Pericardium fibroblast (primary cell): ENCODE measurements around the gene GTPBP2. TPM values are rescaled to one million over a fixed set of nuclear protein-coding genes. Genes with fewer than 3 reads are reported as not detected.

Experiments used
- total RNA-seq: library from RNA; depleted of rRNA; stranded (reverse); fragments of >200 nt; gene quantifications from 2 replicates; pipeline ENCODE4 v1.2.3, GENCODE V29; 2015

GTPBP2 gene, protein sequence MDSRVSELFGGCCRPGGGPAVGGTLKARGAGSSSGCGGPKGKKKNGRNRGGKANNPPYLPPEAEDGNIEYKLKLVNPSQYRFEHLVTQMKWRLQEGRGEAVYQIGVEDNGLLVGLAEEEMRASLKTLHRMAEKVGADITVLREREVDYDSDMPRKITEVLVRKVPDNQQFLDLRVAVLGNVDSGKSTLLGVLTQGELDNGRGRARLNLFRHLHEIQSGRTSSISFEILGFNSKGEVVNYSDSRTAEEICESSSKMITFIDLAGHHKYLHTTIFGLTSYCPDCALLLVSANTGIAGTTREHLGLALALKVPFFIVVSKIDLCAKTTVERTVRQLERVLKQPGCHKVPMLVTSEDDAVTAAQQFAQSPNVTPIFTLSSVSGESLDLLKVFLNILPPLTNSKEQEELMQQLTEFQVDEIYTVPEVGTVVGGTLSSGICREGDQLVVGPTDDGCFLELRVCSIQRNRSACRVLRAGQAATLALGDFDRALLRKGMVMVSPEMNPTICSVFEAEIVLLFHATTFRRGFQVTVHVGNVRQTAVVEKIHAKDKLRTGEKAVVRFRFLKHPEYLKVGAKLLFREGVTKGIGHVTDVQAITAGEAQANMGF
- 35.7 and 53.8 TPM in 2 replicates for total RNA-seq

DNA sequence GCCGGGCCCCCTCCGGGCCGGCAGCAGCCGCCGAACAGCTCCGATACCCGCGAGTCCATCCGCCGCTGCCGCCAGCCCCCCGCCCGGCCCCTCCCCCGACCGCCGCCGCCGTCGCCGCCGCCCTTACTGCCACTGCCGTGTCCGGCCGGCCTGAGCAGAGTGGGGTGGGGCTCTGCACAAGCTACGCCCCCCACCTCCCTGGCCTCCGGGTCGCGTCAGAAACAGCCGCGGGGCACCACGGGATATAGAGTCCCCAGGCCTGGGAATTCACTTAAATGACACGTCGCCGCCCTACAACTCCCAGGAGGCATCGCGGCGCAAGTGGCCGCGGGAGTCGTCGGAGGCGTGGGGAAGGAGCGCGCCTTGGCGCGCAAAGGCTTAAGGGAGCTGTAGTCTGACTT is at the start of gene GTPBP2:
GTPBP2 (minus strand) TSS at position 161 of the 401 bp plus-strand sequence; CDS start at position 59, 102 bp downstream.

DNA sequence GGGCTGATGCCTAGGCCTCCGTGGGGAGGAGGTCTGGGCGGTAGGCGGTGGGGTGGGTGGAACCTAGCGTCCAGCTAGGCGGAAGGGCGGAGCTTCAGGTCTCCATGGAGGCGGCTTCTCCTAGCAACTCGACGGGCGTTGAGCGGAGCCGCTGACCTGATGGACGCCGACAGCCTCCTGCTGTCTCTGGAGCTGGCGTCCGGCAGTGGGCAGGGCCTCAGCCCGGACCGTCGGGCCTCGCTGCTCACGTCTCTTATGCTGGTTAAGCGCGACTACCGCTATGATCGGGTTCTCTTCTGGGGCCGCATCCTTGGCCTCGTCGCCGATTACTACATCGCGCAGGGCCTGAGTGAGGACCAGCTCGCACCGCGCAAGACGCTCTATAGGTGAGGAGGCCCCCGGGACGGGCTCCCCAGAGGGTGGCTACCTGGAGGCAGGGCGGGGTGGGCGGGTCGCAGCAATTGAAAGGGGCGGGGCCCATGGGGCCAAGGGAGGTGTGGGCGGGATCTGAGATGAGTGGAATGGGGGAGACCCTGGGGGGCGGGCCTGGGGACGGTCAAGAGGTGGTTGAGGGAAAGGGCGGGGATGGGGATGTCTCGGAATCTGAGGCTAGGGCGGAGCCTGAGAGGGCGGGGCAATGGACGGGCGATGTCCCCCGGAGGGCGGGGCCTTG is 16.0 kb upstream of the GTPBP2 start, which contains the start of gene RSPH9:
RSPH9 (plus strand) TSS at position 97 of the 673 bp plus-strand sequence; CDS start at position 160, 63 bp downstream.

DNA sequence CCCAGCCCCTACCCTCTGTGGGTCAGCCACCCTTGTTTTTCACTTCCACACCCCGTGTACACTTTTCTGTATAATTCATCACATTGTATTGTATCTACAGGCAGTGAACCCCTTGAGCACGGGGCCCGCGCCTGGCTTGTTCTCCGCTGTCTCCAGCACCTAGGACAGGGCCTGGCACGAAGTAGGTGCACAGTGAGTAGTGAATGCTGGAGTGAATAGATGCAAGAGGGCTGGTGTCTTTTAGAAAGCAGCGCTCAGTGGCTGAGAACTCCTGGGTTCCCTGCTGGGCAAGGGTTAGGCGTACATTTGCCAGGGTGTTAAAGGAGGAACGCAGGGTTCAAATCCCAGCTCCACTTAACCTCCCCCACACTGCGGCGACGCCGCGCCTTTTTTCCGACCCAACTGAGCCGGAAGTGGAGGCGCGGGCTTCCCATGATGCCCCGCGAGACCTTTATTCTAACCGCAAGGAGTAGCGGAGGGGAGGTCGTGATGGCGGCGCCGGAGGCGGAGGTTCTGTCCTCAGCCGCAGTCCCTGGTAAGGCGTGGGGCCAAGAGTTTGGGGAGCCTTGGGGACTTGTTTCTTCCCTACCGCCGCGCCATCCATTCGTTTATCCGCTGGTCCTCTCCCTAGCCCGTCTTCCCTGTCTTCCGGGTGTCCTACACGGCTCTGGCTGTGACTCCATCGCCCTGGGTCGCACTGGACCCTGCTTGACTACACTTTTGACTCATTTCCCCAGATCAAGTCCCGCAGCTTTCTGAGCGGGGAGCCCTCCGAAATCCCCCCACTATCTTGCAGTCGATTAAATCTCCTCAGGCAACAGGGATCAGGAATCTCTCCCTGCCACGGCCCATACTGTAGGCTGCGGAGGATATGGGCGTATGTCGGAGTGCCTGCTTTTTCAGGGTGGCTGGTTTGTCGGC is 6.6 kb upstream of the GTPBP2 start, which contains the start of gene MAD2L1BP:
MAD2L1BP (plus strand) TSS at position 454 of the 921 bp plus-strand sequence; CDS start at position 490, 36 bp downstream.

DNA sequence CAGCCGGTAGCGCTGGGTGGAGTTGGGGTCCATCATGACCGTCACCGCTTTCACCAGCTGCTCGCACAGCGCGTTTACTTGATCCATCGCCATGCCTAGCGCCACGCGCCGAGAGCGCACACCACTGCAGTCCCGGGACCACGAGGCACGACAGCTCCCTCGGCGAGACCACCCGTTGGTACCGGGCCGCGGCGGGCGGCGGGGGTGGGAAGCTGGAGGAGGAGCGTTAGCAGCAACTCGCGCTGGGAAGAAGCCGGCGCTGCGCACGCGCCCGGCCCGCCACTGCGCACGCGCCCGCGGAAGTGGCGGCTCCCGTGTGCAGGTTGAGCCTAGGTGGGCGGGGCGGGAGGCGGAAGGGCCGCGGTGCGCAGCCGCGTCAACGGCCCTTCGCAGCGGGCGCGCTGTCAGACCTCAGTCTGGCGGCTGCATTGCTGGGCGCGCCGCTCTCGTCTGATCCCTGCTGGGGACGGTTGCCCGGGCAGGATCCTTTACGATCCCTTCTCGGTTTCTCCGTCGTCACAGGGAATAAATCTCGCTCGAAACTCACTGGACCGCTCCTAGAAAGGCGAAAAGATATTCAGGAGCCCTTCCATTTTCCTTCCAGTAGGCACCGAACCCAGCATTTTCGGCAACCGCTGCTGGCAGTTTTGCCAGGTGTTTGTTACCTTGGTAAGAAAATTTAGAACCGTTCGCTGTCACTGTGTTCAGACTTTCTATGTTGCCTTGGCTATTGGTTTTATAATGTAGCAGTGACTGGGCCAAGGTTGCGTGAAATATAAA is 53.1 kb downstream of the GTPBP2 start, which contains the start of the genes POLH and XPO5:
POLH (plus strand) TSS at position 414 of the 780 bp plus-strand sequence. CDS start 6,135 bp downstream, outside the sequence.
XPO5 (minus strand) TSS at position 267 of the 780 bp plus-strand sequence; CDS start at position 93, 174 bp downstream.

Other genes starting within 250 kb of the GTPBP2 start
- 17.2 and 17.5 TPM in 2 replicates for gene ABCC10, start 201.7 kb downstream of the GTPBP2 start, total RNA-seq
- gene DLK2, start 173.7 kb downstream of the GTPBP2 start, total RNA-seq: 0.23 and 5.8 TPM in 2 replicates
- 16.1 and 21.8 TPM in 2 replicates for gene TJAP1, start 151.7 kb downstream of the GTPBP2 start, total RNA-seq
- gene LRRC73, start 118.9 kb downstream of the GTPBP2 start, total RNA-seq: 0.35 and 1.5 TPM in 2 replicates
- gene YIPF3, start 112.3 kb downstream of the GTPBP2 start, total RNA-seq: 119 and 131 TPM in 2 replicates
- 18.2 and 19.7 TPM in 2 replicates for gene POLR1C, start 112.2 kb downstream of the GTPBP2 start, total RNA-seq
- gene XPO5, start 53.2 kb downstream of the GTPBP2 start, total RNA-seq: 13.3 and 54.6 TPM in 2 replicates
- 11.3 and 29.1 TPM in 2 replicates for gene POLH, start 53.1 kb downstream of the GTPBP2 start, total RNA-seq
- gene MAD2L1BP, start 6.6 kb upstream of the GTPBP2 start, total RNA-seq: 25.4 and 29.5 TPM in 2 replicates
- 0.47 and 1.2 TPM in 2 replicates for gene RSPH9, start 15.8 kb upstream of the GTPBP2 start, total RNA-seq
- 30.8 and 47.1 TPM in 2 replicates for gene MRPS18A, start 58.5 kb upstream of the GTPBP2 start, total RNA-seq
- 134 and 143 TPM in 2 replicates for gene VEGFA, start 140.9 kb upstream of the GTPBP2 start, total RNA-seq